ENCODE results near the gene EPOP.

EPOP gene

GRCh38 chr17:38697061-38697820 is 22.5 kb upstream of the EPOP start:
- Histone ChIP-seq H3K36me3 (no peaks in the 10 kb centered on the region), H3K27me3 (peaks cover 28% of the 10 kb centered on the region), H3K4me3 (ENCODE audit: low read depth in 1 of 2, low read length in 1 of 2) (no peak overlapping the region), H3K9me3 (no peaks in the 10 kb centered on the region), H3K27ac (no peak overlapping the region), H3K4me1 (ENCODE audit: control insufficient read depth in 1 of 2, insufficient read depth in 1 of 2, low read depth in 1 of 2, low read length in 1 of 2) (peaks cover 18 to 19% of the 10 kb centered on the region in 2 experiments)
- no peak for TF ChIP-seq CTCF (IDR thresholded peaks at IDR 0.05)

GRCh38 chr17:38693700-38694329 is 19.1 kb upstream of the EPOP start:
- TF ChIP-seq CTCF (IDR thresholded peaks at IDR 0.05): no peak
- Histone ChIP-seq H3K36me3 (no peaks in the 10 kb centered on the region), H3K27ac (no peak overlapping the region), H3K27me3 (peaks cover 18% of the 10 kb centered on the region), H3K4me3 (ENCODE audit: low read depth in 1 of 2, low read length in 1 of 2) (no peak overlapping the region), H3K9me3 (no peaks in the 10 kb centered on the region), H3K4me1 (ENCODE audit: control insufficient read depth in 1 of 2, insufficient read depth in 1 of 2, low read depth in 1 of 2, low read length in 1 of 2) (no peaks in the 10 kb centered on the region)

- Histone ChIP-seq H3K4me1 (ENCODE audit: control insufficient read depth in 1 of 2, insufficient read depth in 1 of 2, low read depth in 1 of 2, low read length in 1 of 2) (no peaks in the 10 kb centered on the region), H3K4me3 (ENCODE audit: low read depth in 1 of 2, low read length in 1 of 2) (no peak overlapping the region), H3K9me3 (no peaks in the 10 kb centered on the region), H3K36me3 (no peaks in the 10 kb centered on the region), H3K27ac (no peak overlapping the region), H3K27me3 (peaks cover 13% of the 10 kb centered on the region)
- no peak for TF ChIP-seq CTCF (IDR thresholded peaks at IDR 0.05)
Observed at GRCh38 chr17:38691154-38691553, 16.4 kb upstream of the EPOP start.

- Histone ChIP-seq H3K36me3 (no peaks in the 10 kb centered on the region), H3K27ac (no peak overlapping the region), H3K27me3 (peaks cover 21% of the 10 kb centered on the region), H3K4me3 (ENCODE audit: low read depth in 1 of 2, low read length in 1 of 2) (no peak overlapping the region), H3K4me1 (ENCODE audit: control insufficient read depth in 1 of 2, insufficient read depth in 1 of 2, low read depth in 1 of 2, low read length in 1 of 2) (no peaks in the 10 kb centered on the region), H3K9me3 (no peaks in the 10 kb centered on the region)
- no peak for TF ChIP-seq CTCF (IDR thresholded peaks at IDR 0.05)
Observed at GRCh38 chr17:38690386-38690785, 15.6 kb upstream of the EPOP start.

- no peak for TF ChIP-seq CTCF (IDR thresholded peaks at IDR 0.05)
- H3K27ac ChIP-seq: no peak overlapping the region
- H3K27me3 ChIP-seq: peaks cover 38% of the 10 kb centered on the region
- H3K36me3 ChIP-seq: no peaks in the 10 kb centered on the region
- no peaks in the 10 kb centered on the region for H3K9me3 ChIP-seq
- no peak overlapping the region for H3K4me3 ChIP-seq (ENCODE audit: low read depth in 1 of 2, low read length in 1 of 2)
- no peaks in the 10 kb centered on the region for H3K4me1 ChIP-seq (ENCODE audit: control insufficient read depth in 1 of 2, insufficient read depth in 1 of 2, low read depth in 1 of 2, low read length in 1 of 2)
Observed at GRCh38 chr17:38687286-38687685, 12.5 kb upstream of the EPOP start.
